ENCODE results near the gene ENTPD6. TPM values are rescaled to one million over a fixed set of nuclear protein-coding genes. Genes with fewer than 3 reads are reported as not detected.

Gene ENTPD6
- total and polyA plus RNA-seq, 2 of the 4 experiments (the other 2 are of a cell fraction), result 61.1 to 98.6 TPM

DNA sequence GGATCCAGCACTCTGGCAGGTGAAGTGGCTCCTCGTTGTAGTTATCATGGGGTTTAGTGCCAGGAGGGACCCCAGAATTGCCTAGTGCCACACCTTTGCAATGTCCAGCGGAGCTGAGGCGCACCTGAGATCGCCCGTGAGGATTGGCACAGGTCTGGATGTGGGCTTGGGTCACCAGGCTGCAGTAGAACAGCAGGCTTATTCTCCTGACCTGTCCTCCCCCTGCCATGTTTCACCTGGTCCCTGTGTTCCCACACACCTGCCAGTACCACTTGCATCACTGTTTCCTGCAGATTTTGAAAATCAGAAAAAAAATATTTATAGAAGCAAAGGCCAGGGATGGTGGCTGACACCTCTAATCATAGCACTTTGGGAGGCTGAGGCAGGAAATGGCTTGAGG, 16.7 kb downstream of the ENTPD6 start:
- H3K9me1 ChIP-seq (ENCODE audit: insufficient read depth, low read length), result peaks cover 2% of the 10 kb centered on the region; the same call in 1 of the 2 replicates
- H3K4ac ChIP-seq (ENCODE audit: low read depth, low read length), result no peak overlapping the region
- H3K56ac ChIP-seq (ENCODE audit: extremely low read depth, insufficient read depth, low read length), result no peak overlapping the region
- H3K23ac ChIP-seq (ENCODE audit: low read depth, low read length), result no peak overlapping the region
- ChIA-PET CTCF (no interaction called here), POLR2A (ENCODE audit: unreplicated experiment) (interaction anchor here (0.5 kb wide), 1 partner anchor 11 kb away, joined by 11 read pairs; no protein-coding TSS in a partner anchor)
- H2BK20ac ChIP-seq (ENCODE audit: low read depth, low read length), result no peak overlapping the region
- no peak overlapping the region for H3K9ac ChIP-seq (ENCODE audit: low read depth, low read length)
- no peak overlapping the region for H3K18ac ChIP-seq (ENCODE audit: low read depth, low read length)
- no peak for DNase-seq
- no peak overlapping the region for H4K5ac ChIP-seq (ENCODE audit: low read depth, low read length)
- dilution Hi-C loops (cut with HindIII; ENCODE audit: low sequenced_read_pairs, unreplicated experiment), result no loop called here
- no peaks in the 10 kb centered on the region for H4K20me1 ChIP-seq (ENCODE audit: insufficient read depth, low read length)
- WGBS, 2 experiments (ENCODE audit: extremely low coverage in 2 of 2, insufficient read length in 1 of 2), result 93% methylated on average over 3 of the region's 5 CpGs; no CpG with 5 or more reads in 1 of the 2 experiments
- H2BK120ac ChIP-seq (ENCODE audit: low read depth, low read length), result no peak overlapping the region
- H3K36me3 ChIP-seq (ENCODE audit: control insufficient read depth, insufficient read depth, low read length), result peaks cover 30% of the 10 kb centered on the region
- intact Hi-C loops (cut with micrococcal nuclease), result no loop called here
- H3K4me2 ChIP-seq (ENCODE audit: low read depth, low read length), result no peak overlapping the region
- H3K14ac ChIP-seq (replicated peaks; ENCODE audit: low read depth, low read length), result no peak overlapping the region
- in situ Hi-C loops (cut with MboI; ENCODE audit: low sequenced_read_pairs), result loop anchor here (10.0 kb wide), 2 partner anchors 53 to 173 kb away; no protein-coding TSS in a partner anchor
- no peaks in the 10 kb centered on the region for H3K4me1 ChIP-seq (ENCODE audit: control insufficient read depth, insufficient read depth, low read length)
- H3K27me3 ChIP-seq (ENCODE audit: control insufficient read depth, insufficient read depth, low read length), result no peaks in the 10 kb centered on the region
- no peak overlapping the region for H3K27ac ChIP-seq (ENCODE audit: insufficient read depth, low read length)
- H3K4me3 ChIP-seq (ENCODE audit: insufficient read depth, low read depth, low read length), result no peak overlapping the region
- H4K91ac ChIP-seq (ENCODE audit: insufficient read depth, low read depth, low read length), result no peak overlapping the region
- H3K9me3 ChIP-seq (ENCODE audit: control insufficient read depth, insufficient read depth, low read length), result no peaks in the 10 kb centered on the region
- peaks cover 6 to 18% of the 10 kb centered on the region in 2 experiments for H3K79me1 ChIP-seq (ENCODE audit: low read depth in 1 of 2, low read length in 2 of 2)
- no peak overlapping the region for H2AFZ ChIP-seq (replicated peaks; ENCODE audit: low read length, poor library complexity)
- no peak overlapping the region for H2BK15ac ChIP-seq (ENCODE audit: low read depth, low read length)
- no peak overlapping the region for H4K8ac ChIP-seq (ENCODE audit: low read depth in 2 of 2, low read length in 2 of 2)
- H2AK9ac ChIP-seq (replicated peaks; ENCODE audit: low read depth, low read length, poor library complexity), result no peak overlapping the region
- TF ChIP-seq MAZ (IDR thresholded peaks at IDR 0.05; ENCODE audit: borderline replicate concordance, low read depth, low read length) (no peak), BHLHE40 (IDR thresholded peaks at IDR 0.05; ENCODE audit: low read depth, low read length) (no peak), RCOR1 (IDR thresholded peaks at IDR 0.05; ENCODE audit: insufficient replicate concordance, low read length) (no peak), RFX5 (IDR thresholded peaks at IDR 0.05; ENCODE audit: low read depth, low read length) (no peak), FOS (IDR thresholded peaks at IDR 0.05; ENCODE audit: low read depth, low read length) (no peak), CEBPB (IDR thresholded peaks at IDR 0.05; ENCODE audit: low read depth, low read length) (no peak), NFE2L2 (IDR thresholded peaks at IDR 0.05; ENCODE audit: low read depth, low read length) (no peak), POLR2A (IDR thresholded peaks at IDR 0.05; ENCODE audit: low read depth, low read length) (no peak), MXI1 (IDR thresholded peaks at IDR 0.05; ENCODE audit: borderline replicate concordance, low read depth, low read length) (no peak), SMC3 (IDR thresholded peaks at IDR 0.05; ENCODE audit: low read depth, low read length) (no peak), RAD21 (IDR thresholded peaks at IDR 0.05; ENCODE audit: low read length) (no peak), CHD1 (IDR thresholded peaks at IDR 0.05; ENCODE audit: low read depth, low read length) (no peak), MAFK (IDR thresholded peaks at IDR 0.05; ENCODE audit: low read depth, low read length) (no peak)
- TF ChIP-seq, protein P1, sequence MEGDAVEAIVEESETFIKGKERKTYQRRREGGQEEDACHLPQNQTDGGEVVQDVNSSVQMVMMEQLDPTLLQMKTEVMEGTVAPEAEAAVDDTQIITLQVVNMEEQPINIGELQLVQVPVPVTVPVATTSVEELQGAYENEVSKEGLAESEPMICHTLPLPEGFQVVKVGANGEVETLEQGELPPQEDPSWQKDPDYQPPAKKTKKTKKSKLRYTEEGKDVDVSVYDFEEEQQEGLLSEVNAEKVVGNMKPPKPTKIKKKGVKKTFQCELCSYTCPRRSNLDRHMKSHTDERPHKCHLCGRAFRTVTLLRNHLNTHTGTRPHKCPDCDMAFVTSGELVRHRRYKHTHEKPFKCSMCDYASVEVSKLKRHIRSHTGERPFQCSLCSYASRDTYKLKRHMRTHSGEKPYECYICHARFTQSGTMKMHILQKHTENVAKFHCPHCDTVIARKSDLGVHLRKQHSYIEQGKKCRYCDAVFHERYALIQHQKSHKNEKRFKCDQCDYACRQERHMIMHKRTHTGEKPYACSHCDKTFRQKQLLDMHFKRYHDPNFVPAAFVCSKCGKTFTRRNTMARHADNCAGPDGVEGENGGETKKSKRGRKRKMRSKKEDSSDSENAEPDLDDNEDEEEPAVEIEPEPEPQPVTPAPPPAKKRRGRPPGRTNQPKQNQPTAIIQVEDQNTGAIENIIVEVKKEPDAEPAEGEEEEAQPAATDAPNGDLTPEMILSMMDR (conservative IDR thresholded peaks at IDR 0.05; ENCODE audit: low read depth, low read length), result no peak
- TF ChIP-seq, protein P2, sequence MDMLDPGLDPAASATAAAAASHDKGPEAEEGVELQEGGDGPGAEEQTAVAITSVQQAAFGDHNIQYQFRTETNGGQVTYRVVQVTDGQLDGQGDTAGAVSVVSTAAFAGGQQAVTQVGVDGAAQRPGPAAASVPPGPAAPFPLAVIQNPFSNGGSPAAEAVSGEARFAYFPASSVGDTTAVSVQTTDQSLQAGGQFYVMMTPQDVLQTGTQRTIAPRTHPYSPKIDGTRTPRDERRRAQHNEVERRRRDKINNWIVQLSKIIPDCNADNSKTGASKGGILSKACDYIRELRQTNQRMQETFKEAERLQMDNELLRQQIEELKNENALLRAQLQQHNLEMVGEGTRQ (IDR thresholded peaks at IDR 0.05; ENCODE audit: low read depth, low read length), result no peak
- TF ChIP-seq, protein P3, sequence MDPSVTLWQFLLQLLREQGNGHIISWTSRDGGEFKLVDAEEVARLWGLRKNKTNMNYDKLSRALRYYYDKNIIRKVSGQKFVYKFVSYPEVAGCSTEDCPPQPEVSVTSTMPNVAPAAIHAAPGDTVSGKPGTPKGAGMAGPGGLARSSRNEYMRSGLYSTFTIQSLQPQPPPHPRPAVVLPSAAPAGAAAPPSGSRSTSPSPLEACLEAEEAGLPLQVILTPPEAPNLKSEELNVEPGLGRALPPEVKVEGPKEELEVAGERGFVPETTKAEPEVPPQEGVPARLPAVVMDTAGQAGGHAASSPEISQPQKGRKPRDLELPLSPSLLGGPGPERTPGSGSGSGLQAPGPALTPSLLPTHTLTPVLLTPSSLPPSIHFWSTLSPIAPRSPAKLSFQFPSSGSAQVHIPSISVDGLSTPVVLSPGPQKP (IDR thresholded peaks at IDR 0.05; ENCODE audit: borderline replicate concordance, low read depth, low read length), result no peak
- no peak overlapping the region for H2BK5ac ChIP-seq (ENCODE audit: low read depth, low read length, poor library complexity, severe bottlenecking)
- no peak for ATAC-seq (ENCODE audit: low read depth)
- BruUV-seq (replicated peaks), result no TSS peak
- no peak overlapping the region for H2AK5ac ChIP-seq (ENCODE audit: low read depth, low read length)

All from IMR-90 (cell line).